ENCODE data around the gene HVCN1. TPM values are rescaled to one million over a fixed set of nuclear protein-coding genes. Genes with fewer than 3 reads are reported as not detected.

Gene HVCN1
- total RNA-seq, 2 experiments from 2014 or later = 47.4 to 49.1 TPM

DNA sequence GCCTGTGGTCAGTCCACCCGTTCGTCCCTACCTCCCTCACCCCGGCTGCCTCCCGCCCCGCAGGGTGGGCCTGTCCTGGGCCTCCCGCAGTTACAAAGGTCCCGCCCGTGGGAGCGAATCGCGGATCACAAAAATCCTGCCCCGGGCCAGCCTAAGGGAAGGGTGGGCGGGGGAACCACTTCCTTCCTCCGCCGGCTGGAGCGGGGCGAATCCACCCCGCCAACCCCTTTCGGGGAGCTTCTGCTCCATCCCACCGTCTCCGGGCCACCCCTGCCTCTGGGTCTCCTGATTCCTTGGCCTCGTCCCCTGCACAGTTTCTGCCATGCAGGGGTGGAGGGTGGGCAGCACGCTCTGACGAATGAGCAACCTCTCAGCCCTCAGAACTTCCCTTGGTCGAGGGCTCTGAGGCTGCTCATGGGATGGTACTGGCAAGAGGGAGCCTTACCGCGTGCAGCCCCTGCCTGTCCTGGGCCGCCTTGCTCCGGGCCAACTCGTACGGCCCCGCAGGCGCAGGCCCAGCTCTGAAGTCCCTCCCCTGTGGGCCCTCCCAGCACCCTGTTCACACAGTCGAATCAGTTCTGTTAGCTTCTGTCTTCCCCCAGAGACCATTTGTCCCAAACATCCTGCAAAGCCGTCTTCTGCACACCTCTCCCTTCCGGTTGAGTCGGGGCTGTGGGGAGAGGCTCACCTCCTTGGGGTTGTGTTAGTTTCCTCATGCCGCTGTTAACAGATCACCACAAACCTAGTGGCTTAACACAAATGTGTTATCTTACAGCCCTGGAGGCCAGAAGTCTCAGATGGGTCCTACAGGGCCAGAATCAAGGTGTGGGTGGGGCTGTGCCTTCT, 589 bp upstream of the HVCN1 start:
- Mint-ChIP-seq H3K27ac (peak overlapping the region; percentile 92), H3K36me3 (peaks cover 29% of the 10 kb centered on the region)

DNA sequence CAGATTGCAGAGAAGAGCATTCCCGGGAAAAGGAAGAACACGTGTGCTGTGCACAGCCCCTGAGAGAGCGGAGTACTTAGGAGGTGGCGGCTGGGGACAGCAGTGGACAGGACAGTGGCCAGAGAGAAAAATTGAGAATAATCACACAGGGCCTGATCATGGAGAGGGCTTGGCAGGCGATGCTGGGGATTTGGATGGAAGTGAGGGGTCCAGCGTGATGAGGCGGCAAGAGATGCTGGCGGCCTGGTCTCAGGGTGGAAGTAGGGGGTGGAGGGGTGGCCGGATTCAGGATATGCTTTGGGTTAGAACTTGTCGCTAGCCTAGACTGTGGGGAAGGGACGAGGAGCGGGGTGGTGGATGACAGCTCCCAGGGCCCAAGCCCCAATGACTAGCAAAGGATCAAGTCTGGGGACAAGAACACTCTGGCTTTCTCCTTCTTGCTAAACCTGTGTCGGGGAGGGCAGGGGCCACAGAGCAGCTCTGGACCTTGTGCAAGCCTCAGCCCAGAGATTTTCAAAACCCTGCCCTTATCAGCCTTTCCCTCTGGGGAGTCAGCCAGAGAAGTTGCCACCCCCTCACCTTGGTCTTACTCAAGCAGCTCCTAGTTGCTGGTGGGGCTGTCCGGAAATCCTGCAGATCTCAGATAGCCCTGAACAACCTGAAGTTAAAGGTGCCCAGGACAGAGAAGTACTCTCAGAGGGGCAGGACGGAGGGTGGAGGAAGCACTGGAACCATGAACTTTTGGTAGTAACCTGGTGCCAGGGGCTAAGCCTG, 1.3 kb downstream of the HVCN1 start:
- Mint-ChIP-seq H3K4me3 (peak overlapping the region; percentile 81), H3K9me3 (peaks cover 2% of the 10 kb centered on the region), H3K27me3 (no peaks in the 10 kb centered on the region), H3K36me3 (peaks cover 41% of the 10 kb centered on the region), H3K4me1 (peaks cover 48% of the 10 kb centered on the region), H3K27ac (no peak overlapping the region)
- DNase-seq = no peak

More for the DNA sequence above, 589 bp upstream of the HVCN1 start:
- H3K4me3 Mint-ChIP-seq = peak overlapping the region; percentile 90
- peaks cover 48% of the 10 kb centered on the region for H3K4me1 Mint-ChIP-seq
- peaks cover 2% of the 10 kb centered on the region for H3K9me3 Mint-ChIP-seq
- no peaks in the 10 kb centered on the region for H3K27me3 Mint-ChIP-seq
- peak; percentile 64 for DNase-seq

DNA sequence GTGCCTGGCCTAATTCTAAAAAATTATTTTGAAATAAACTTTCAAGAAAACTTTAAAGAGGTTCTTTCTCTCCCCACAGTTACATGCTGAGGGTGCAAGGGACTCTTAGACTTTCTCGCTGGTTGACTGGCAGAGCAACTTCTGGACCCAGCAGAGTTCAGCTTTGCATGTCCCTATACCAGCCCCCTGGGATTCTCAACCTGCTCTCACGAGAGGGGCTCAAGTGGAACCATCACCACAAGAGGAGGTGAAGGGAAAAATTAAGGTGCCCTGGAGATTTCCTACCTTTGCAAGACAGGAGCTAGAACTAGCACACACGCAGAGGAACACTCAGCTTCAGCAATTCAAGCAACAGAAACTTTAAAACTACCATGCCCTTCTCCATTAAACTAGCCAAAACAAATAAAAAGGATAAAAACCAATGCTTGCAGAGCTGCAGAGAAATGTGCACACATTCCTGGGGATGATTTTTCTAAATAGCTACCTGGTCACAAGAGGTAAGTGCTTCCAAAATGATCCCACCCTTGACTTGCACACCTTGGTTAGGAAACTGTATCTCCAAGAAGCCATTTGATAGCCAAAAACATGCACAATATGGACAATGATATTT, 2.5 kb downstream of the HVCN1 start:
- Mint-ChIP-seq H3K4me3 (peak overlapping the region; percentile 81), H3K4me1 (peaks cover 51% of the 10 kb centered on the region), H3K27me3 (no peaks in the 10 kb centered on the region), H3K36me3 (peaks cover 52% of the 10 kb centered on the region), H3K27ac (no peak overlapping the region), H3K9me3 (peaks cover 2% of the 10 kb centered on the region)
- no peak for DNase-seq

DNA sequence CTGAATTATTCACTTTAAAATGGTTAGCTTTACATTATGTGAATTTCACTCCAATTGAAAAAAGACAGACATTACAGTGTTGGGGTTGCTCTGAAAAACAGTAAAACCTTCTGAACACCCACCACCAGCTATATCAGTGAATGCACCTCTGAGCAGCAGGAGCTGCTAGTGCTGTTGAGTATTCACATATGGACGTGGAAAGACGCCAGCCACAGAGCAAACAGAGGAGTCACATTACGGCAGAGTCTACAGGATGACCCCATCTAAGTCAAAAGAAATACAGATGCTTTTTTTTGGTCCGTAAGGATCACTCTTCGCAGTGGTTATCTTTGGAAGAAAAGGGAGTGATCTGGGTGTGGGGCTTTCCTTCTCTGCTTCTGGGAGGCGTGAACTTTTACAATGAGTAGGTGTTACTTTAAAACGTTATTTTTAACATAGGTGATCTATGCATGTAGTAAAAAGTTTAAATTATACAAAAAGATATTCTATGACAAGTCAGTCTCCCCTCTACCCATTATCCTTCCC, 4.5 kb downstream of the HVCN1 start:
- no peak overlapping the region for H3K4me3 Mint-ChIP-seq

DNA sequence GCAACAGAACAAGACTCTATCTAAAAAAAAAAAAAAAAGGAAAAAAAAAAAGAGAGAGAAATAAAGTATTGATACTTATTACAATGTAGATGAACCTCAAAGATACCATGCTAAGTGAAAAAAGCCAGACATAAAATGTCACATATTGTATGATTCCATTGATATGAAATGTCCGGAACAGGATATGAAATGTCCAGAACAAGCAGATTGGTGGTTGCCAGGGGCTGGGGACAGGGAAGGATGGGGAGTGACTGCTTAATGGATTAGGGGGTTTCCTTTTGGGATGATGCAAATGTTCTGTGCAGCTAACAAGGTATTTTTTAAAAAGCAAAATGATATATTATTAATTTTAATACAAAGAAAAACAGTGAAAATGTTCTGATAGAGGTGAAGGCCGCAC, 5.0 kb downstream of the HVCN1 start:
- Mint-ChIP-seq H3K27me3 (no peaks in the 10 kb centered on the region), H3K4me3 (no peak overlapping the region)
- DNase-seq = no peak

More for the DNA sequence above, 4.5 kb downstream of the HVCN1 start:
- H3K36me3 Mint-ChIP-seq = peaks cover 59% of the 10 kb centered on the region
- H3K27me3 Mint-ChIP-seq = no peaks in the 10 kb centered on the region
- no peak overlapping the region for H3K27ac Mint-ChIP-seq
- no peak for DNase-seq
- peaks cover 2% of the 10 kb centered on the region for H3K9me3 Mint-ChIP-seq
- peaks cover 47% of the 10 kb centered on the region for H3K4me1 Mint-ChIP-seq

DNA sequence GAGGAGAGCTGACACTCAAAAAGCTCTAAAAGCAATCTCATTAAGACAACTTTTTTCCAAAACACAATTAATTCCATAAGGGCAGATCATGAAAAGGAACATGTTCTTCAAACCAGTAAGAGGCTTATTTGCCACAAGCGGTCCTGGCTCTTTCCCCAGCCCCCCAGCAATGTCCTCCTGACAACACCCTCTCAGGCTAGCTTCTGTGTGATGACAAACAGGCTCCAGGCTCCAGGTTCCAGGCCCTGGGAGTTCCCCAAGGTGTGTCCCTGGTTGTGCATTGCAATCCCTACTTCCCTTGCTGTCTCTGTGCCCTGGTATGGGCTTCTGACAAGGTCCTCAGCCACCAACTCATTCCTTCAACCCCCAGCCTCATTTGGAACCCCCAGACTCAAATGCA, 8.9 kb downstream of the HVCN1 start:
- H3K4me1 Mint-ChIP-seq = peaks cover 45% of the 10 kb centered on the region
- H3K9me3 Mint-ChIP-seq = no peaks in the 10 kb centered on the region
- peaks cover 55% of the 10 kb centered on the region for H3K36me3 Mint-ChIP-seq
- no peaks in the 10 kb centered on the region for H3K27me3 Mint-ChIP-seq
- H3K27ac Mint-ChIP-seq = no peak overlapping the region
- DNase-seq = no peak
- H3K4me3 Mint-ChIP-seq = no peak overlapping the region

More for the DNA sequence above, 5.0 kb downstream of the HVCN1 start:
- peaks cover 47% of the 10 kb centered on the region for H3K4me1 Mint-ChIP-seq
- H3K27ac Mint-ChIP-seq = peak overlapping the region; percentile 35
- peaks cover 2% of the 10 kb centered on the region for H3K9me3 Mint-ChIP-seq
- peaks cover 59% of the 10 kb centered on the region for H3K36me3 Mint-ChIP-seq

DNA sequence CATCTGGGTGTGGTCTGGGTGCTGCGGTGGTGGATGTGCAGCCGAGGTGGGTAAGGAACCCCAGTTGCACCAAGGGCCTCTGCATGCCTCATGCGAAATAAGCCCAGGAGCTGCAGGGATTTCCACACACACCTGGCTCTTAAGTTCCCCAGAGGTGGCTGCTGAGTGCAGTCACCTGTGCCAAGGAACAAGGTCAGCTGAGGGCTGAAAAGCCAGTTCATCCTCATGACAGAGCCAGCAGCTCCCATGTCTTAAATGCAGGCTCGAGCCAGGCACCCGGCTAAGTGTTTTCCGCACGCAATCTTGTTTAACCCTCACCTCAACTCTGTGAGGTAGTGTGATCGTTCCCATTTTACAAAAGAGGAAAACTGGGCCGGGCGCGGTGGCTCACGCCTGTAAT, 9.7 kb downstream of the HVCN1 start:
- DNase-seq = no peak
- peaks cover 40% of the 10 kb centered on the region for H3K4me1 Mint-ChIP-seq

DNA sequence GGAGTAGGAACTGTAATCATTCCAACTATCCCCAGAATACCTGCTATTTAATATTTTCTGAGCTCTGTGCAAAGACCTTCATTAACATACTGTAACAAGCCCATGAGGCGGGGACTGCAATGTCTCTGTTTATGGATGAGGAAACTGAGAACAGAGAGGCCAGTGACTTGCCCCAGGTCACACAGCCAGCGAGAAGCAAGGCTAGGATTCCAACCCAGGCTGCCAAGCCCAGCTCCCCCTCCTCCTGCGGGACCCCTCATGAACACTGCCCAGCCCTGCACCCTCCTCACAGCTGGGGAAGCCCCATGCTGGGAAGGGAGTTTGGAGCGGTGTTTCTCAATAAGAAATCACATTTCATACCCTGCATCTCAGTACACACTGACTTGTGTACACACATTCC, 10.9 kb downstream of the HVCN1 start:
- DNase-seq = no peak
- H3K36me3 Mint-ChIP-seq = peaks cover 55% of the 10 kb centered on the region
- H3K9me3 Mint-ChIP-seq = peaks cover 7% of the 10 kb centered on the region
- no peaks in the 10 kb centered on the region for H3K27me3 Mint-ChIP-seq
- no peak overlapping the region for H3K4me3 Mint-ChIP-seq
- peak overlapping the region; percentile 9 for H3K27ac Mint-ChIP-seq
- peaks cover 46% of the 10 kb centered on the region for H3K4me1 Mint-ChIP-seq

More for the DNA sequence above, 9.7 kb downstream of the HVCN1 start:
- H3K27me3 Mint-ChIP-seq = no peaks in the 10 kb centered on the region
- no peak overlapping the region for H3K4me3 Mint-ChIP-seq
- H3K9me3 Mint-ChIP-seq = peaks cover 6% of the 10 kb centered on the region
- H3K27ac Mint-ChIP-seq = no peak overlapping the region
- H3K36me3 Mint-ChIP-seq = peaks cover 54% of the 10 kb centered on the region

DNA sequence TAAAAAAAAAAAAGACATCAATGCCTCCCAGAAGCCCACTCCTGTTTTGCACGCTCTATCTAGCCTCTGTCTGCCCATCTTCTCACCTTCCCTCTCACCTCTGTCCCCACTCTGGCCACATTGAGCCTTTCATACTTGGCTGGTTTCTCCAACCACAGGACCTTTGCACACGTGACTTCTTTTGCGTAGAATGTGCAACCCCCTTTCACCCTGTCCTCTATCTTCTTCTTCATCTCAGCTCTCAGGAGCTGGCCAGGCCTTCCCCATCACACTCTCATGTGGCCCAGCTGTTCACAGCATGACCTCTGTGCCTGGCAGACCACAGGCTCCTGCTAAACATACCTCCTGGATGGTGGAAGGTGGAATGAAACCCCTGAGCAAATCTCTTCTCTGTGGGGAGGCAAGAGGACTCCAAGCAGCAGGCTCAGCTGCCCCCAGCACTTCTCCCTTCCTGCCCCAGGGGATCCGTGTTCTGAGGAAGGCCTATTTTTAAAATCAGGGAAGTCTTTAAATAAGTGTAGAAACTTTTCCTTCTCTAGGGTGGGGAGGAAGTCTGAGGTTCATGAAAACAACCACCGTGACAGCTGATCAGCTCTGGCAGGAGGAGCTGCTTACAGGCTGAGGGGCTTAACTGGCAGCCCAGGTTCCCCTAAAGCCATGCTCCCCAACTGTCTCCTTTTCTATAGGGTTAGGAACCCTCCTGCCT, 11.6 kb downstream of the HVCN1 start:
- no peak for DNase-seq
- H3K36me3 Mint-ChIP-seq = peaks cover 58% of the 10 kb centered on the region
- H3K27ac Mint-ChIP-seq = peak overlapping the region; percentile 9
- H3K9me3 Mint-ChIP-seq = peaks cover 10% of the 10 kb centered on the region
- H3K27me3 Mint-ChIP-seq = no peaks in the 10 kb centered on the region
- H3K4me1 Mint-ChIP-seq = peaks cover 50% of the 10 kb centered on the region
- H3K4me3 Mint-ChIP-seq = no peak overlapping the region

DNA sequence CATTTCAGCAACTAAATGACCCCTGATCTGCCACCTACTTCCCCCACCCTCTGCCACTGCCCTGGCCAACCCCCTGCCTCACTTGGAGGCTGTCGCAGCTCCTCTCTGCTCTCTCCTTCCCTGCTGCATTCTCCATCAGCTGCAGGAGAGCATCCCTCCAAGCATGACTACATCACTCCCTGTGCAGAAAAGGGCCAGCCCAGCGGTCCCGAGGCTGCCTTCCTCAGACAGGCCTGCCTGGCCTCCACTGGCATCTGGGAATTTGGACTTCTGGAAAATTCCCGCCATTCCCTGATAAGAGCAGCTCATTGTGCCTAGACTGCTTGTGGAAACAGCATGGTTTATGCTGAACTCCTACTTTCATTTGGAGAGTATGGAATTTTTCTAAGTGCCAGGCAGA, 12.7 kb downstream of the HVCN1 start:
- no peak overlapping the region for H3K27ac Mint-ChIP-seq

DNA sequence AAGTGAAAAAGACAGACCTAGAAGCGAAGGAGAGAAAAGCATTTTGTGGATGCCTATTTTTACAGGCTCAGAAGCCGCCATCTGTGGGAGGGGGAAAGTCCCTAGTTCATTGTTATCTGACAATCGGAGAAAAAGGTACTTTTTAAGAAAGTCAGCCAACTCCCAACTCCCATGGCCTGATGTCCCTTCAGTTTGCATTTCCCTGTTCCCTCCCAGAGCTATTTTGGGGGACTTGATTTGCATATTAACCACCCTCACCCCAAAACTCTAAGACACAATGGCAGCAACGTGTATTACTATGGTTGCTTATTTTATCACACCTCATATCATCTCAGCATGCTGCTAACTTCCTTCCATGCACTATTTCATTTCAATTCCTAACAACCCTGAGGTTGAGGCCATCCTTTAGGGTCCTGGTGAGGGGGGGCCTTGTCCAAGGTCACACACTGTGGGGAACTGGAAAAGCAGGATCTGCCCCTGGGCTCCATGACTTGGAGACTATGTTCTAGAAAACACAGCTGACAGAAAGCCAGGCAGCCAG, 18.7 kb downstream of the HVCN1 start:
- Mint-ChIP-seq H3K9me3 (peaks cover 21% of the 10 kb centered on the region), H3K27ac (peak overlapping the region; percentile 95), H3K27me3 (no peaks in the 10 kb centered on the region), H3K4me3 (peak overlapping the region; percentile 58), H3K4me1 (peaks cover 56% of the 10 kb centered on the region), H3K36me3 (peaks cover 76% of the 10 kb centered on the region)
- peak; percentile 37 for DNase-seq

More for the DNA sequence above, 12.7 kb downstream of the HVCN1 start:
- no peak for DNase-seq
- H3K27me3 Mint-ChIP-seq = no peaks in the 10 kb centered on the region
- peaks cover 52% of the 10 kb centered on the region for H3K4me1 Mint-ChIP-seq
- peaks cover 10% of the 10 kb centered on the region for H3K9me3 Mint-ChIP-seq
- H3K4me3 Mint-ChIP-seq = no peak overlapping the region
- peaks cover 60% of the 10 kb centered on the region for H3K36me3 Mint-ChIP-seq

DNA sequence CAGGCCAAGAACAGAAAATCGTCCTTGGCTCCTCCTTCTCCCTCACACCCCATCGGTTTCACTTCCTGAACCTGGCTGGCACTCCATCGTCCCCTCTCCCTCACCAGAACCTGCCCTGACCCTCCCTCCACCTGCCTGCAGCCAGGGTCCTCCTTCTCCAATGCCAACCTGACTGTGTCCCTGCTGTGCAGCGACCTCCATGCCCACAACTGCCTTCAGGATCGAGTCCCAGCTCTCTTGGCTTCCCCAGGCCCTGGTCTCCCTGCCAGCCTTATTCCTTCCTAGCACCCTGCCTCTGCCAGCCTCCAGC, 19.8 kb downstream of the HVCN1 start:
- H3K9me3 Mint-ChIP-seq = peaks cover 24% of the 10 kb centered on the region
- H3K27ac Mint-ChIP-seq = peak overlapping the region; percentile 95
- no peak for DNase-seq
- peaks cover 76% of the 10 kb centered on the region for H3K36me3 Mint-ChIP-seq
- H3K27me3 Mint-ChIP-seq = no peaks in the 10 kb centered on the region
- H3K4me1 Mint-ChIP-seq = peaks cover 54% of the 10 kb centered on the region
- H3K4me3 Mint-ChIP-seq = no peak overlapping the region

DNA sequence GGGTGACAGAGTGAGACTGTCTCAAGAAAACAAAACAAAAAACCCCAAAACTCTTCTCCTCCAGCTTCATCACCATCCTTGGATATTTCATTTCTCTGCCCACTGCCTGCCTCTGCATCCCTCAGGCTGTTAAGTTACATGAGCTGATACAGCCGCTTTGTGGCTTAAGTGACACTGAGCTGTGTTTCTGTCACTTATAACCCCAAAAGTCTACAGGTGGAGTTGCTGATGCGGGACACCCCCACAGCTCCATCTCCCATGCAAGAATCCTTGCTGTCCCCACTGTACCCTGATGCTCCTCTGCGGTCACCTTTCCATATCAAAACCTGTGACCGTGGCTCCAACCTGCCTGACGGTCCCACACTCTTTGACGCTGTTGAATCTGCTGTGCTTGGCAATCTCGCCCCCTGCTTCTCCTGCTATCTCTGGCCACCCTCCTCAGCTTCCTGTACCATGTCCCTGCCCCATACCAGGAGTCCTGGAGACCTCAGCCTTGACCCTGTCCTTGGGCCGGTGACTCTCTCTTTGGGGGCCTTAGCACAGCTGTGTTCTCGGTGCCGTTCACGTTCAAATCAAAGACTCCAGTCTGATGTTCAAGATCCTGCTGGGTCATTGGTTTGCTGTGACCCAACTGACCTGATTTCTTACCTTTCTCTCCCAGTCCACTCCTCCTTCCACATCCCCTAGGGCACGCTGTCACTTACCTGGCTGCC, 20.3 kb downstream of the HVCN1 start:
- peak overlapping the region; percentile 95 for H3K27ac Mint-ChIP-seq
- peaks cover 26% of the 10 kb centered on the region for H3K9me3 Mint-ChIP-seq
- no peak for DNase-seq
- no peak overlapping the region for H3K4me3 Mint-ChIP-seq
- H3K36me3 Mint-ChIP-seq = peaks cover 75% of the 10 kb centered on the region
- no peaks in the 10 kb centered on the region for H3K27me3 Mint-ChIP-seq
- H3K4me1 Mint-ChIP-seq = peaks cover 49% of the 10 kb centered on the region

DNA sequence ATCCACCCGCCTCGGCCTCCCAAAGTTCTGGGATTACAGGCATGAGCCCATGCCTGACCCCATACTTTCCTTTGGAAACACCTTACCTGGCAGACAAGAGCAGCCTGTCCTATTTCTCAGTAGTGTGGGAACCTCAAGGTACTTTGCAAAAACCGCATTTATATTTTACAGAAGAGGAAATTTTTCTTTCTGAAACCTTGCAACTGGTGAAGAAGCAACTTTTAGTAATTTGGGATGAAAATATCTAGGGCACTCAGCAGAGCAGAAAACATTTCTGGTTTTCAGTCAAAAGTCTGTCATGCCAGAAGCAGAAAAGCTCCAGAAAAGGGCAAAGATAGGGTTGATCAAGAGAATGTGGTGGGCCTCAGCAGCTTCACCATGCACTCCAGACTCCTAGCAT, 21.2 kb downstream of the HVCN1 start:
- H3K27me3 Mint-ChIP-seq = no peaks in the 10 kb centered on the region
- H3K27ac Mint-ChIP-seq = no peak overlapping the region
- DNase-seq = no peak
- H3K9me3 Mint-ChIP-seq = peaks cover 24% of the 10 kb centered on the region
- peaks cover 49% of the 10 kb centered on the region for H3K4me1 Mint-ChIP-seq
- peaks cover 73% of the 10 kb centered on the region for H3K36me3 Mint-ChIP-seq
- no peak overlapping the region for H3K4me3 Mint-ChIP-seq
